COR-L47 (cell line): ENCODE measurements around the gene ARID3B.
"Not testable (repeated sequence)": the region's sequence is repeated elsewhere in the genome, so short reads cannot be mapped to it uniquely, and the experiment has no call there.

ENCODE experiments used
- DNase-seq: peaks from one replicate; lab custom pipeline; 2025; lab: John Stamatoyannopoulos, UW

The ARID3B gene

GRCh38 chr15:74568594-74568993, 27.6 kb downstream of the ARID3B start:
- DNase-seq: no peak

- no peak for DNase-seq
Measured at GRCh38 chr15:74569731-74570070, 28.7 kb downstream of the ARID3B start.

GRCh38 chr15:74571191-74571590, 30.2 kb downstream of the ARID3B start:
- no peak for DNase-seq

- DNase-seq: no peak
Measured at GRCh38 chr15:74573987-74574386, 33.0 kb downstream of the ARID3B start.

- no peak for DNase-seq
Measured at GRCh38 chr15:74578496-74578994, 37.5 kb downstream of the ARID3B start.

GRCh38 chr15:74579001-74579400, 38.0 kb downstream of the ARID3B start:
- DNase-seq: no peak

GRCh38 chr15:74580538-74581350, 39.7 kb downstream of the ARID3B start:
- no peak for DNase-seq

GRCh38 chr15:74584204-74584603, 43.2 kb downstream of the ARID3B start:
- no peak for DNase-seq

- no peak for DNase-seq
Measured at GRCh38 chr15:74584779-74585178, 43.8 kb downstream of the ARID3B start.

GRCh38 chr15:74585191-74585590, 44.2 kb downstream of the ARID3B start:
- DNase-seq: no peak

- DNase-seq: no peak
Measured at GRCh38 chr15:74585857-74586256, 44.8 kb downstream of the ARID3B start.

GRCh38 chr15:74589826-74590225, 48.8 kb downstream of the ARID3B start:
- DNase-seq: no peak

GRCh38 chr15:74592222-74592621, 51.2 kb downstream of the ARID3B start:
- DNase-seq: no peak

GRCh38 chr15:74593122-74593521, 52.1 kb downstream of the ARID3B start:
- DNase-seq: no peak

- DNase-seq: no peak
Measured at GRCh38 chr15:74594455-74594854, 53.4 kb downstream of the ARID3B start.

- no peak for DNase-seq
Measured at GRCh38 chr15:74595271-74595670, 54.3 kb downstream of the ARID3B start.

- DNase-seq: not testable (repeated sequence)
Measured at GRCh38 chr15:74596736-74597135, 55.7 kb downstream of the ARID3B start.

GRCh38 chr15:74597146-74597705, 56.2 kb downstream of the ARID3B start:
- not testable (repeated sequence) for DNase-seq

- DNase-seq: peak; percentile 65
Measured at GRCh38 chr15:74598126-74598842, 57.3 kb downstream of the ARID3B start.

- no peak for DNase-seq
Measured at GRCh38 chr15:74599156-74599555, 58.1 kb downstream of the ARID3B start.

GRCh38 chr15:74603026-74603788, 62.2 kb downstream of the ARID3B start:
- DNase-seq: no peak
